ENCODE results near the gene ZFYVE28.

DNA sequence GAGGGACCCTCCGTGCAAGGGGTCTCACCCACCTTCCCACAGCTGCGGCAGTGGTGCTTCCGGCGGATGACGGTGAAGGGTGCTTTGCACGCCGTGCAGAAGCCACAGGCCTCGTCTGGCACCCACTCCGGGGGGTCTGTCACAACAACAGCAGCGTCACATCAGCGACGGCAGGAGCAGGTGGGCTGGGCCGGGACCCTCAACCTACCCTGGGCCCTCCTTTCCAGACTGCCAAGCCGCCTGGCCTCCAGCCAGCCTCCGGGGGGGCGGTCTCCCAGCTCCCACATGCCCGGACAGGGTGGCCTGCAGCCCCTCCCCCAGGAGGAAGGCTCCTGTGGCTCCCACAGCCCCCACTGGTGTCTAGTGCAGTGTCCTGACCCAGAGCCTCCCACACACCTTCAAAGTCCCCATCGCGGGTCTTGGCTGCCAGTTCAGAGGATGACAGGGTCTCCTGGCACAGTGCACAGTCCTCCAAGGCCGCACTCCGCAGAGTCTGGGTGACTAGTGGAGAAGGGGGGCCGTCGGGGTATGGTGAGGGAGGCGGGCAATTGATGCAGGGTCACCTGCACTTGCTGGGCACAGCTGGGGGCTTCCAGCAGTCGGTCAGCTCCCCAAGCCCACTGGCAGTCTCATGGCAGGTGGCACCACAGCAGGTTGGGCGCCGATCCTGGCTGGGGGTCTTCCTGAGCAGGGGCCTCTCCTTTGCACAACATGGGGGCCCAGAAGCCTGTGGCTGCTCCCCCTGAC, 147.0 kb downstream of the ZFYVE28 start:
- TF ChIP-seq, protein P1, sequence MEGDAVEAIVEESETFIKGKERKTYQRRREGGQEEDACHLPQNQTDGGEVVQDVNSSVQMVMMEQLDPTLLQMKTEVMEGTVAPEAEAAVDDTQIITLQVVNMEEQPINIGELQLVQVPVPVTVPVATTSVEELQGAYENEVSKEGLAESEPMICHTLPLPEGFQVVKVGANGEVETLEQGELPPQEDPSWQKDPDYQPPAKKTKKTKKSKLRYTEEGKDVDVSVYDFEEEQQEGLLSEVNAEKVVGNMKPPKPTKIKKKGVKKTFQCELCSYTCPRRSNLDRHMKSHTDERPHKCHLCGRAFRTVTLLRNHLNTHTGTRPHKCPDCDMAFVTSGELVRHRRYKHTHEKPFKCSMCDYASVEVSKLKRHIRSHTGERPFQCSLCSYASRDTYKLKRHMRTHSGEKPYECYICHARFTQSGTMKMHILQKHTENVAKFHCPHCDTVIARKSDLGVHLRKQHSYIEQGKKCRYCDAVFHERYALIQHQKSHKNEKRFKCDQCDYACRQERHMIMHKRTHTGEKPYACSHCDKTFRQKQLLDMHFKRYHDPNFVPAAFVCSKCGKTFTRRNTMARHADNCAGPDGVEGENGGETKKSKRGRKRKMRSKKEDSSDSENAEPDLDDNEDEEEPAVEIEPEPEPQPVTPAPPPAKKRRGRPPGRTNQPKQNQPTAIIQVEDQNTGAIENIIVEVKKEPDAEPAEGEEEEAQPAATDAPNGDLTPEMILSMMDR (IDR thresholded peaks at IDR 0.05): no peak
- no peak for TF ChIP-seq POLR2A (IDR thresholded peaks at IDR 0.05)
- no peak for TF ChIP-seq EP300 (IDR thresholded peaks at IDR 0.05)

Measured in ovary (tissue), 3 donors.